Rectal smooth muscle tissue (tissue), 1 donor: Measurements from ENCODE around the gene TRIM2.

Experiments used
- H3K27ac ChIP-seq: one replicate; pipeline ENCODE4 v1.7.0; 2013; ENCODE audit warnings: low read depth, low read length, inconsistent platforms
- H3K27me3 ChIP-seq: one replicate; pipeline ENCODE4 v1.7.0; 2013; ENCODE audit warnings: low read length; ENCODE audit not compliant: control insufficient read depth, insufficient read depth
- H3K36me3 ChIP-seq: one replicate; pipeline ENCODE4 v1.7.0; 2013; ENCODE audit warnings: low read length; ENCODE audit not compliant: control insufficient read depth, insufficient read depth
- H3K4me1 ChIP-seq: one replicate; pipeline ENCODE4 v1.7.0; 2013; ENCODE audit warnings: low read length; ENCODE audit not compliant: control insufficient read depth, insufficient read depth
- H3K4me3 ChIP-seq: one replicate; pipeline ENCODE4 v1.7.0; 2013; ENCODE audit warnings: low read length
- H3K9ac ChIP-seq: one replicate; pipeline ENCODE4 v1.7.0; 2013; ENCODE audit warnings: low read length

The TRIM2 gene

DNA sequence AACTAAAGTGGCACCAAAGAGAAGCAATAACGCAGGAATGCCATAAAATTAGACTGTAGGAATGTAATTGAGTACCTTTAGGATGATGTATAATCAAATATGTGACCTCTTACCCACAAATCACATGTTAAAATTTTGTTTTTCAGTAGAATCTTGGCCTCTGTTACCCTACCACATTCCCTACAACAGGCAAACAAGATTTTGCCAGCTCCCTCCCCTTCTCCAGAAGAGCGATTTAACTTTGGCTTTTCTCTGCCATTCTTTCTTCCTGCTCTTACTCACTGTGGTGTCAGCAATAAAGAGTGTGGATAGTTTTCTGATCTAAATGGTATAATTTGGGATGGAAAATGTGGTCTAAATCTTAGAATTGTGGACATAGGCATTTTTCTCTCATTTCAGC is 57.2 kb downstream of the TRIM2 start:
- H3K27me3 ChIP-seq, result no peaks in the 10 kb centered on the region
- H3K27ac ChIP-seq, result no peak overlapping the region
- H3K4me1 ChIP-seq, result peaks cover 4% of the 10 kb centered on the region
- no peaks in the 10 kb centered on the region for H3K36me3 ChIP-seq
- H3K4me3 ChIP-seq, result no peak overlapping the region
- H3K9ac ChIP-seq, result no peak overlapping the region

DNA sequence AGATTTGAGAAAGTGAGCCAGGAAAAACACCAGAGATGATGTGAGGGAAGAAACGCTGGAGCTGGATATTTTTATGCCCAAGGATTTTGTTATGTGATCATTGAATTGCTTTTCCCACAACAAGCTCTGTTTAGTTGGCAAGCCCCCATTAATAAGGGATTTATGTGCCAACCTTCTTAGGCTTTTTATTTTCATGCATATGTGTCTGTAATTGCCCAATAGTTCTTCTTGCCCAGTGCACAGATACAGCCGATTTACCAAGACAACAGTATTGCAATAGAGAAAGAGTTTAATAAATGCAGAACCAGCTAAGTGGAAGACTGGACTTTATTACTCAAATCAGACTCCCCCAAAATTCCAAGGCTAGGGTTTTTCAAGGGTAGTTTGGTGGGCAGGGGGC is 57.7 kb downstream of the TRIM2 start:
- H3K4me3 ChIP-seq, result no peak overlapping the region
- peaks cover 4% of the 10 kb centered on the region for H3K4me1 ChIP-seq
- H3K36me3 ChIP-seq, result no peaks in the 10 kb centered on the region
- no peak overlapping the region for H3K9ac ChIP-seq
- no peak overlapping the region for H3K27ac ChIP-seq
- no peaks in the 10 kb centered on the region for H3K27me3 ChIP-seq

DNA sequence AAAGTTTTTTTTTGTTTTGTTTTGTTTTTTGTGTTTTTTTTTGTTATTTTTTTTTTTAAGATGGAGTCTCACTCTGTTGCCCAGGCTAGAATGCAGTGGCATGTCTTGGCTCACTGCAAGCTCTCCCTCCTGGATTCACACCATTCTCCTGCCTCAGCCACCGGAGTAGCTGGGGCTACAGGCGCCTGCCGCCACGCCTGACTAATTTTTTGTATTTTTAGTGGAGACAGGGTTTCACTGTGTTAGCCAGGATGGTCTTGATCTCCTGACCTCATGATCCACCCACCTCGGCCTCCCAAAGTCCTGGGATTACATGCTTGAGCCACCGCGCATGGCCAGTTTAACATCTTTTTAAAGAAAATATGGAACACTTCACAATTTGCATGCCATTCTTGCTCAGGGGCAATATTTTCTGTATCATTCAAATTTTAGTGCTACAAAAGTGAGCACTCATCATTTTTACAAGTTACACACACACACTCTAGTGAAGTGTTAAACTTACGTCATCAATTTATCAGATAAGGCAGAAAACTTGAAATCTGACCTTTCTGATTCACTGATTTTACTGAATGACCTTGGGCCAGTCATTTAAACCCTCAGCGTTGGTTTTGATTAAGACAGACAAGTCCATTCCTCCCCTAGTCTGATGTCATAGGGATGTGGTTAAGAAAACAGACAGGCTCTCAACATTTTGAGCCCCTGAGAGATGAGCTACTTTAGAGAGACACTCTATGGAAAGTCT is 61.2 kb downstream of the TRIM2 start:
- no peak overlapping the region for H3K27ac ChIP-seq

DNA sequence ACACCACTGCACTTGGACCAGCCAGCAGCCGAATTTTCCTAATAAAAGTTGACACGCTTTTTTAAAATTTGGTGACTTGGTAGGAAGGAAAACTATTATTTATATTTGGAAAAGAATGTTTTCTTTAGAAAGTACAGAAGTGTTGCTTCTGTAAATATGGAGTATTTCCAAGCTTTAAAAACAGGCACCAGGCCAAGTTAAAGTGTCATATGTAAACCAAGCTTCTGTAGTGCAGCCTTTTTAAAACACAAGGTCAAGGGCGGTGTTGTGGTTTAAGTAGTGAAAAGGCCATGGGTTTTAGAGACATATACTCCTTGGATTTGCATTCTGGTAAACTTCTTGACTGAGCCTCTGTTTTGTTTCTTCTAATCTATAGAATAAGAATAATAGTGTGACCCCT is 62.7 kb downstream of the TRIM2 start:
- H3K4me3 ChIP-seq, result no peak overlapping the region
- peaks cover 2% of the 10 kb centered on the region for H3K36me3 ChIP-seq
- H3K27ac ChIP-seq, result no peak overlapping the region
- no peak overlapping the region for H3K9ac ChIP-seq
- H3K27me3 ChIP-seq, result no peaks in the 10 kb centered on the region
- peaks cover 8% of the 10 kb centered on the region for H3K4me1 ChIP-seq

More for the DNA sequence above, 61.2 kb downstream of the TRIM2 start:
- Histone ChIP-seq H3K36me3 (no peaks in the 10 kb centered on the region), H3K27me3 (no peaks in the 10 kb centered on the region), H3K4me3 (no peak overlapping the region), H3K4me1 (peaks cover 8% of the 10 kb centered on the region), H3K9ac (no peak overlapping the region)

DNA sequence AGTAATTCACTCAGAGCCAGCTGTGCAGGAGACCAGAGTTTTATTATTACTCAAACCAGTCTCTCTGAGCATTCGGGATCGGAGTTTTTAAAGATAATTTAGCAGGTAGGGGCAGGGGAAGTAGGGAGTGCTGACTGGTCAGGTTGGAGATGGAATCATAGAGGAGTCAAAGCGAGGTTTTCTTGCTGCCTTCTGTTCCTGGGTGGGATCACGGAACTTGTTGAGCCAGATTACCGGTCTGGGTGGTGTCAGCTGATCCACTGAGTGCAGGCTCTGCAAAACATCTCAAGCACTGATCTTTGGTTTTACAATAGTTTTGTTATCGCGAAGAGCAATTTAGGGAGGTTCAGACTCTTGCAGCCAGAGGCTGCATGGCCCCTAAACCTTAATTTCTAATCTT is 63.6 kb downstream of the TRIM2 start:
- H3K4me1 ChIP-seq, result peaks cover 8% of the 10 kb centered on the region
- no peak overlapping the region for H3K9ac ChIP-seq
- H3K27ac ChIP-seq, result no peak overlapping the region
- H3K36me3 ChIP-seq, result peaks cover 2% of the 10 kb centered on the region
- no peak overlapping the region for H3K4me3 ChIP-seq
- H3K27me3 ChIP-seq, result no peaks in the 10 kb centered on the region

DNA sequence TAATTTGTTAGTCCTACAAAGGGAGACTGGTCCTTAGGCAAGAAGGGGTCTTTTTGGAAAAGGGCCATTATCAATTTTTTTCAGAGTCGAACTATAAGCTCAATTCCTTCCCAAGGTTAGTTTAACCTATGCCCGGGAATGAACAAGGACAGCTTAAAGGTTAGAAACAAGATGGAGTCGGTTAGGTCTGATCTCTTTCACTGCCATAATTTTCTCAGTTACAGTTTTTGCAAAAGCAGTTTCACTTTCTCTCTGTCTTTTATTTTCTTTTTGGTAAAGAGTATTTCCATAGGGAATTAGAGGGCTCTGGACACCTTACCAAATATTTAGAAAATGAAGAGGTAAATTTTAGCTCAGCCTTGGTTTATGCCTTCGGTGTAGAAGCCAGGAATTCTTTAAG is 64.1 kb downstream of the TRIM2 start:
- Histone ChIP-seq H3K27me3 (no peaks in the 10 kb centered on the region), H3K36me3 (peaks cover 2% of the 10 kb centered on the region), H3K4me1 (peaks cover 8% of the 10 kb centered on the region), H3K27ac (no peak overlapping the region), H3K9ac (no peak overlapping the region), H3K4me3 (no peak overlapping the region)

DNA sequence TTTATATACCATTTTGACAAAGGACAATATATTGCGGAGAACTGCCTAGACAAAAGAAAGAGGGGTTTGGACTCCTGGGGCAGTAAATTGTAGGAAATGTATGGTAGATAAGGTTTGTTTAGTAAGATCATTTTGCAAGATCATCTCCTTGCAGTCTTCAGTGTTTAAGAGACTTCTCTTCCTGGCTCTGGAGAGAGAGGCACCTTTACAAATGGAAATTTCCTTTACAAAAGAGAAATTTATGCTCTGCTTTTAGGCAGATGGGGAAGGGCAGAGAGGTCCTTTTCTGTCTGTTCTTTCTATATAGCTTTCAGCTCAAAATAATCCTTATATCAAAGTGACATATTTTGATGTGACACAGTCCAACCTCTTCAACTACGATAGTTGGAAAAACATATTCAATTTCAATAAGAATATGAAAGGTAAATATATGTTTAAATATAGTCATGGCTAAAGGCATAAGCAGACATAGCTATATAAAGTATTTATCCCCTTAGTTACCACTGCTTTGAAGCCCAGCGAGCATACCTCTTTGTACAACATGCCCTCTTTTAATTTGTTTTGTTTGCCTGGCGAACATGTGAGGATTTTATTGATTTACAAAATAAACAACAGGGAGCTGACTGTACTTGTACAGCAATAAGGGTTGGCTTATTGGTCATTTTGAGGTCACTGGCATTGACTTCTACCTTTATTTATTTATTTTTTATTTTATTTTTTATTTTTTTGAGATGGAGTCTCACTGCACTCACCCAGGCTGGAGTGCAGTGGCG is 65.2 kb downstream of the TRIM2 start:
- Histone ChIP-seq H3K27ac (no peak overlapping the region), H3K27me3 (no peaks in the 10 kb centered on the region), H3K4me1 (peaks cover 8% of the 10 kb centered on the region), H3K36me3 (peaks cover 2% of the 10 kb centered on the region), H3K4me3 (no peak overlapping the region), H3K9ac (no peak overlapping the region)

DNA sequence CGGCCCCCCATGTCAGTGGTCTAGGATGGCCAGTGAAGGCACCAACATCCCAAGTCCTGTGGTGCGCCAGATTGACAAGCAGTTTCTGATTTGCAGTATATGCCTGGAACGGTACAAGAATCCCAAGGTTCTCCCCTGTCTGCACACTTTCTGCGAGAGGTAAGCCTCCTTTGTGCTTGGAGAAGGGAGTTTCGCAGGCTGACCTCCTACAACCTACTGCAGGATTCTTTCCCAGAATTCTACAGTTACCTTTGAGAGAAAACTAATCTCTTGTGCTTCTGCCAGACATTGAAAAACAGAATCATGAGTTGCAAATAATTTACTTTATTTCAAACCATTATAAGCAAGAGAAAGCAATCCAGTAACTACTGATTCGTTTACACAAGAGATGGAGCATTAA is 66.1 kb downstream of the TRIM2 start:
- H3K27me3 ChIP-seq, result no peaks in the 10 kb centered on the region
- H3K27ac ChIP-seq, result no peak overlapping the region
- peaks cover 2% of the 10 kb centered on the region for H3K36me3 ChIP-seq
- no peak overlapping the region for H3K9ac ChIP-seq
- H3K4me3 ChIP-seq, result no peak overlapping the region
- H3K4me1 ChIP-seq, result peaks cover 8% of the 10 kb centered on the region

DNA sequence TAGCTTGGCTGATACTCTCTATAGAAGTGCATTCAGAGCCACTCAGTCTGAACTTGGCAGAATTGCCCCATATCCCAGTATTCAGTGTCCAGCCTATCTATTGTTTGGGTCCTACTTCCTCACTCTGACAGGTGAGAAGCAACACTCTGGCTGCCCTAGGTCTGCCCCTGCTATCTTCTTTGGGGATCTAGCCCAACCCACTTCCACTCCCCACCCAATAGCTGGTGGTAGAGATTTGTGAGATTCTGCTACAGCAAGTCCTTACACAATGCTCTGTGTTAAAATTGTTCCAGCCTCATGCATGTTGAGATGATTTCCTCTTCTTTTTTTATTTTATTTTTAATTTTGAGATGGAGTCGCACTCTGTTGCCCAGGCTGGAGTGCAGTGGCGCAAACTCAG is 67.6 kb downstream of the TRIM2 start:
- H3K27me3 ChIP-seq, result no peaks in the 10 kb centered on the region
- peaks cover 8% of the 10 kb centered on the region for H3K4me1 ChIP-seq
- H3K4me3 ChIP-seq, result no peak overlapping the region
- H3K36me3 ChIP-seq, result peaks cover 2% of the 10 kb centered on the region
- H3K9ac ChIP-seq, result no peak overlapping the region
- H3K27ac ChIP-seq, result no peak overlapping the region

DNA sequence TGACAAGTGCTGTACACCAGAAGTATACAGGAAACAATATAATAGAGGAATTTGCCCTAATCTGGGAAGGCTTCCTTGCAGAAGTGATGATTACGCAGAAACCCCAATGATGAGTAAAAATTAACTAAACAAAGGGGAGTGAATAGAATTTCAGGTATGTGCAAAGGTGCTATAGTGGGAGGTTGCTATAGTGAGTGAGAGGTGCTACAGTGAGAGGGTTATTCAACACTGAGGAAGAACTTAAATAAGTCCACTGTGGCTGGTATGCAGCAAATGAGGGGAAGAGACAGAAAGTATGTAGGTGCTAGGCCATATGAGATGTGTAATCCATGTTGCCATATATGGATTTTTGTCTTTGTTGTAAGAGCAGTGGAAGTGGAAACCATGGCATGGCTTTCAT is 69.5 kb downstream of the TRIM2 start:
- Histone ChIP-seq H3K36me3 (peaks cover 2% of the 10 kb centered on the region), H3K4me1 (peaks cover 5% of the 10 kb centered on the region), H3K4me3 (no peak overlapping the region), H3K27ac (no peak overlapping the region), H3K9ac (no peak overlapping the region), H3K27me3 (no peaks in the 10 kb centered on the region)

DNA sequence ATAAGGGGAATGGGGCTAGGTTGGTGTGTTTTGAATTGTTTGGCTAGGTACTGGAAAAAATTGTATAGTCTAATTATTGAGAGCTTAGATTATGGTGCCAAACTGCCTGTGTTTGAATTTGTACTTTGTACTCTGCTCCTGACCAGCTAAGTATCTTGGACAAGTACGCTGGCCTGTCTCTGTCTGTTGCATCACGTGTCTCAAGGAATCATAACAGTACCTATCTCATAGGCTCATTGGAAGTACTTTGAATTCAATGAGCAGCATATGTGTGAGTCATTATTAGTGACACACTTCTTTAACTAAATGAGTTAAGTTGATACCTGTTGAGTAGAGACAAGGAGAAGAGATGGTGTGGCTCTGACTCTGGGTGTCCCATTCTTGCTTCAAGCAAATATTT is 70.7 kb downstream of the TRIM2 start:
- Histone ChIP-seq H3K27ac (no peak overlapping the region), H3K4me1 (peaks cover 5% of the 10 kb centered on the region), H3K9ac (no peak overlapping the region), H3K36me3 (peaks cover 2% of the 10 kb centered on the region), H3K27me3 (no peaks in the 10 kb centered on the region), H3K4me3 (no peak overlapping the region)

DNA sequence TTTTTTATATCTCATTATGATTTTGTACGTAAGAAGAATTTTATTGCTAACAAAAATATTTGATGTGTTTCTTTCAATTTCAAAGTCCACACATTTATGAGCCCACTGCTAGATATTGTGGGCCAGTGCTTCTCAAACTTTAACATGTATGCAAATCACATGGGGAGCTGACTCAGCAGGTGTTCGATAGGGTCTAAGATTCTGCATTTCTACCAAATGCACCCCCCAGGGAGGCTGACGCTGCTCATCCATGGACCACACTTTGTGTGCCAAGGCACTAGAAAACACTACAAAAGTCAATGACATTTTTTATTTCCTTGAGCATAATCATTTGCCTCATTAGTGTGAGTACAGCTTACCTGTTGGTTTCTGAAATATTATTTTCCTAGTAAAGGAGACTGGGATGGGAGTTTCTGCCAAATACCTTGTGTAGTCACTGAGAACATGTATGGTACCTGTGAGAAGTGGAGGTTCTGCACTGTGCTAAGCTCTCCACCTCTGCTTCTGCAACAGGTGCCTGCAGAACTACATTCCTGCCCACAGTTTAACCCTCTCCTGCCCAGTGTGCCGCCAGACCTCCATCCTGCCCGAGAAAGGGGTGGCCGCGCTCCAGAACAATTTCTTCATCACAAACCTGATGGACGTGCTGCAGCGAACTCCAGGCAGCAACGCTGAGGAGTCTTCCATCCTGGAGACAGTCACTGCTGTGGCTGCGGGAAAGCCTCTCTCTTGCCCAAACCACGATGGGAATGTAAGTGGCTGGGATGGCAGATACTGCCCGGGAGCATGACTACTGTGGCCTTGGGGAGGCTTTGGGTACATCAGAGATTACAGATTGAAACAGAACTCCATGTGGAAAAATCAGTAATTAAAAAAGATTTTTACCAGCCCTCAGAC is 71.4 kb downstream of the TRIM2 start:
- Histone ChIP-seq H3K9ac (no peak overlapping the region), H3K4me1 (peaks cover 5% of the 10 kb centered on the region), H3K4me3 (no peak overlapping the region), H3K36me3 (peaks cover 2% of the 10 kb centered on the region), H3K27ac (no peak overlapping the region), H3K27me3 (no peaks in the 10 kb centered on the region)
